ENCODE measurements around the gene HBQ1.
A peak's percentile ranks its signal among the peaks of the same experiment; 100 is the strongest.
"Not testable (repeated sequence)": the region's sequence is repeated elsewhere in the genome, so short reads cannot be mapped to it uniquely, and the experiment has no call there.

Gene HBQ1

DNA sequence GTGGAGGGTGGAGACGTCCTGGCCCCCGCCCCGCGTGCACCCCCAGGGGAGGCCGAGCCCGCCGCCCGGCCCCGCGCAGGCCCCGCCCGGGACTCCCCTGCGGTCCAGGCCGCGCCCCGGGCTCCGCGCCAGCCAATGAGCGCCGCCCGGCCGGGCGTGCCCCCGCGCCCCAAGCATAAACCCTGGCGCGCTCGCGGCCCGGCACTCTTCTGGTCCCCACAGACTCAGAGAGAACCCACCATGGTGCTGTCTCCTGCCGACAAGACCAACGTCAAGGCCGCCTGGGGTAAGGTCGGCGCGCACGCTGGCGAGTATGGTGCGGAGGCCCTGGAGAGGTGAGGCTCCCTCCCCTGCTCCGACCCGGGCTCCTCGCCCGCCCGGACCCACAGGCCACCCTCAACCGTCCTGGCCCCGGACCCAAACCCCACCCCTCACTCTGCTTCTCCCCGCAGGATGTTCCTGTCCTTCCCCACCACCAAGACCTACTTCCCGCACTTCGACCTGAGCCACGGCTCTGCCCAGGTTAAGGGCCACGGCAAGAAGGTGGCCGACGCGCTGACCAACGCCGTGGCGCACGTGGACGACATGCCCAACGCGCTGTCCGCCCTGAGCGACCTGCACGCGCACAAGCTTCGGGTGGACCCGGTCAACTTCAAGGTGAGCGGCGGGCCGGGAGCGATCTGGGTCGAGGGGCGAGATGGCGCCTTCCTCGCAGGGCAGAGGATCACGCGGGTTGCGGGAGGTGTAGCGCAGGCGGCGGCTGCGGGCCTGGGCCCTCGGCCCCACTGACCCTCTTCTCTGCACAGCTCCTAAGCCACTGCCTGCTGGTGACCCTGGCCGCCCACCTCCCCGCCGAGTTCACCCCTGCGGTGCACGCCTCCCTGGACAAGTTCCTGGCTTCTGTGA is 3.5 kb upstream of the HBQ1 start, which contains the start of gene HBA1:
Gene HBA1 (plus strand): TSS at position 204 of the 906 bp plus-strand sequence. CDS start 37 bp downstream, at position 241.
- DNase-seq: not testable (repeated sequence)

DNA sequence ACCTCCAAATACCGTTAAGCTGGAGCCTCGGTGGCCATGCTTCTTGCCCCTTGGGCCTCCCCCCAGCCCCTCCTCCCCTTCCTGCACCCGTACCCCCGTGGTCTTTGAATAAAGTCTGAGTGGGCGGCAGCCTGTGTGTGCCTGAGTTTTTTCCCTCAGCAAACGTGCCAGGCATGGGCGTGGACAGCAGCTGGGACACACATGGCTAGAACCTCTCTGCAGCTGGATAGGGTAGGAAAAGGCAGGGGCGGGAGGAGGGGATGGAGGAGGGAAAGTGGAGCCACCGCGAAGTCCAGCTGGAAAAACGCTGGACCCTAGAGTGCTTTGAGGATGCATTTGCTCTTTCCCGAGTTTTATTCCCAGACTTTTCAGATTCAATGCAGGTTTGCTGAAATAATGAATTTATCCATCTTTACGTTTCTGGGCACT is 2.9 kb upstream of the HBQ1 start:
- DNase-seq: no peak

DNA sequence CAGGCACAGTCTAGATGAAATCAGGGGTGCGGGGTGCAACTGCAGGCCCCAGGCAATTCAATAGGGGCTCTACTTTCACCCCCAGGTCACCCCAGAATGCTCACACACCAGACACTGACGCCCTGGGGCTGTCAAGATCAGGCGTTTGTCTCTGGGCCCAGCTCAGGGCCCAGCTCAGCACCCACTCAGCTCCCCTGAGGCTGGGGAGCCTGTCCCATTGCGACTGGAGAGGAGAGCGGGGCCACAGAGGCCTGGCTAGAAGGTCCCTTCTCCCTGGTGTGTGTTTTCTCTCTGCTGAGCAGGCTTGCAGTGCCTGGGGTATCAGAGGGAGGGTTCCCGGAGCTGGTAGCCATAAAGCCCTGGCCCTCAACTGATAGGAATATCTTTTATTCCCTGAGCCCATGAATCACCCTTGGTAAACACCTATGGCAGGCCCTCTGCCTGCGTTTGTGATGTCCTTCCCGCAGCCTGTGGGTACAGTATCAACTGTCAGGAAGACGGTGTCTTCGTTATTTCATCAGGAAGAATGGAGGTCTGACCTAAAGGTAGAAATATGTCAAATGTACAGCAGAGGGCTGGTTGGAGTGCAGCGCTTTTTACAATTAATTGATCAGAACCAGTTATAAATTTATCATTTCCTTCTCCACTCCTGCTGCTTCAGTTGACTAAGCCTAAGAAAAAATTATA is 2.1 kb upstream of the HBQ1 start:
- DNase-seq: no peak

DNA sequence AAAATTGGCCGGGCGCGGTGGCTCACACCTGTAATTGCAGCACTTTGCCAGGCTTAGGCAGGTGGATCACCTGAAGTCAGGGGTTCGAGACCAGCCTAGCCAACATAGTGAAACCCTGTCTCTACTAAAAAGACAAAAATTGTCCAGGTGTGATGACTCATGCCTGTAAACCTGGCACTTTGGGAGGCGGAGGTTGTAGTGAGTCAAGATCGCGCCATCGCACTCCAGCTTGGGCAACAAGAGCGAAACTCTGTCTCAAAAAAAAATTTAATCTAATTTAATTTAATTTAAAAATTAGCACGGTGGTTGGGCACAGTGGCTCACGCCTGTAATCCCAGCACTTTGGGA is 1.6 kb upstream of the HBQ1 start:
- DNase-seq: no peak

DNA sequence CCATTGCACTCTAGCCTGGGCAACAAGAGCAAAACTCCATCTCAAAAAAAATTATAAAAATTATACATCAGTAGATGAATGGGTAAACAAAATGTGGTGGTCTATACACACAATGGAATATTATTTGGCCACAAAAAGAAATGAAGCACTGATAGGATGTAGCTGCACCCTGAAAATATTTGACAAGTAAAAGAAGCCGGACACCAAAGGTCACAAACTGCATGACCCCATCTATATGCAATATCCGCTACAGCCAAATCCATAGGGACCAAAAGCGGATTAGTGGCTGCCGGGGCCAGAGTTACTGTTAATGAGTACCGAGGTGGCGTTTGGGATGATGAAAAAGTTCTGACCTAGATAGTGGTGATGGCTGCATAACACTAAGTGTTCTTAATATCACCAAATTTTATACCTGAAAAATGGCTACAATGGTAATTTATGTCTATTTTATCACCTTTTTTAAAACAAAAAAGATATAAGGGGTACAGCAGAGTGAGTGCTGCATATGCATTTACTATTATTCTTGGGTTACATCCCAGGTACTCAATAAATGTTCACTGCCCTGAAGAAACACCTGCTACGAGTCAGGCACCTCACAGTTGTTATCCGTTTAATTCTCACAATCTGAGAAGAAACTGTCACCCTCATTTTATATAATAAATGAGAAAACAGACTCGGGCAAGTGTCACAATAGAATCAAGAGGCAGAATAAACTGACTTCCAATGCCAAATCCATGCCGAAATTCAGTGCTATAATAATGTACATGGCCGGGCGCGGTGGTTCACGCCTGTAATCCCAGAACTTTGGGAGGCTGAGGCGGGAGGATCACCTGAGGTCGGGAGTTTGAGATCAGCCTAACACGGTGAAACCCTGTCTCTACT is 807 bp upstream of the HBQ1 start:
- no peak for DNase-seq

DNA sequence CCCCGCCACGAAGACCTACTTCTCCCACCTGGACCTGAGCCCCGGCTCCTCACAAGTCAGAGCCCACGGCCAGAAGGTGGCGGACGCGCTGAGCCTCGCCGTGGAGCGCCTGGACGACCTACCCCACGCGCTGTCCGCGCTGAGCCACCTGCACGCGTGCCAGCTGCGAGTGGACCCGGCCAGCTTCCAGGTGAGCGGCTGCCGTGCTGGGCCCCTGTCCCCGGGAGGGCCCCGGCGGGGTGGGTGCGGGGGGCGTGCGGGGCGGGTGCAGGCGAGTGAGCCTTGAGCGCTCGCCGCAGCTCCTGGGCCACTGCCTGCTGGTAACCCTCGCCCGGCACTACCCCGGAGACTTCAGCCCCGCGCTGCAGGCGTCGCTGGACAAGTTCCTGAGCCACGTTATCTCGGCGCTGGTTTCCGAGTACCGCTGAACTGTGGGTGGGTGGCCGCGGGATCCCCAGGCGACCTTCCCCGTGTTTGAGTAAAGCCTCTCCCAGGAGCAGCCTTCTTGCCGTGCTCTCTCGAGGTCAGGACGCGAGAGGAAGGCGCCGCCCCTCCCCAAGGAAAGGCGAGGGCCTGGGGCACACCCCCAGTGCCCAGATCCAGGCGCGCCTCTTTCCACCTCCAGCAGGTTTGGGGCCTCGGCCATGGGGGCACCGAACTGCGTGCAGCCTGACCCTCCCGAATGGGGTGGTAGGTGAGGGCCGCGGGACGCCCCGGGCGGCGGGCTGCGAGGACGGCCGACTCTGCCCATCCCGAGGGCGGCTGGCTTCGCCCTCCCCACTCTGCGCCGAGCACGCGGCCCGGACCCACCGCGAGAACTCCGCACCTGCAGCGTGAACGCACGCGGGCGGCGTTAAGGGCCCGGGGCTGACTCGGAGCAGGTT is 664 bp downstream of the HBQ1 start:
- peak; percentile 48 for DNase-seq

DNA sequence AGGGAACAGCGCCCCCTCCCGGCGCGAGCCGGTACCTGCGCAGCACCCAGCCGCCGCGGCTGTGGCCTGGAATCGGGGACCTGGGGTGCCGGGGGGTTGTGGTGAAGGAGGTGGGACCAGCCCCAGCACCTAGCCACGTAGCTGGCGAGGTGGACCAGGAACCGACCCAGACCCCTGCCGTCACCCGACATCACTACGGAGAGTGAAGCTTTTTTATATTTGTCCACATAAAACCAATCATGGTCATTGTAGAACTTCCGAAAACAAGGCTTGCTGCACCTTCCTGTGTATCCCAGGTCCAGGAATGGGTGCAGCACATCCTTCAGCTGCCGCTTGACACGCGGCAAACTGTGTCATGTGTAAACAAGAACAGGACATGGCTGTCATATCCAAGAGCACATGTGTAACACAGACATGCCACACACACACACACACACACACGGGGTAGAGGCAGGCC is 1.3 kb downstream of the HBQ1 start:
- DNase-seq: no peak

DNA sequence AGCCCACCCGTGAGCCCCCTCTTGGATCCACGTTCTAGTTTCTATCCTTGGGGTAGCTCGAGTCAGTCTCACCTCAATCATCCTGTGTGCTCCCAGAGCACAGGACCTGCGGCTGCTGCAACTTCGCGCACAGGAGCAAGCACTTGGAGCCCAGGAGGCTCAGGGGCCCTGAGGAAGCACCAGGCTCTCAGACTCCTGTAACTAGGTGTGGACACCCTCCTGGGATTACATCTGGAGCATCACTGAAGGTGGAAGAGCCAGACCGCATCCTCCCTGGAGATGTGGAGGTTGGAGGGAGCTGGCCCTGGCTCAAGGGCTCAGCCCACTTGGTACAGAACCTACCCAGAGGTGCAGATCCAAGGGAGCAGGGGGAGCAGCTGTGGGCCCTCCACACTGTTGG is 2.7 kb downstream of the HBQ1 start:
- no peak for DNase-seq

DNA sequence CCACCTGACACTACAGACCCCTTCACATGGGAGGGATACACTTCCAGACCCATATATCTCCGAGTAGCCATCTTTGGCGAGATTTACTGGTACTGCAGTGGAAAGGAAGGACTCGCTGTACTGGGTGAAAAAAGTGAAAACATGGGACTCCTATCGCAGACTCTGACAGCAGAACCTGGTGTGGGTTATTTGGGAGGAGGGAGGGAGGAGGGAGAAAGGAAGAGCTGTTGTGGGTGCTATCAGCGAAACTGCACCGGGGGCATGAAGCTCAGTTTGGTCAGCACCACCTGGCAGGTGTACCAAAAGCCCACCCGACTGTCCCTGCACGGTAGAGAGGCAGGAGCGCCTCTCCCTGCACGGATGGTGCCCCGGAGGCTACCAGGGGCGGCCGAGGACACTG is 5.0 kb downstream of the HBQ1 start:
- DNase-seq: no peak

DNA sequence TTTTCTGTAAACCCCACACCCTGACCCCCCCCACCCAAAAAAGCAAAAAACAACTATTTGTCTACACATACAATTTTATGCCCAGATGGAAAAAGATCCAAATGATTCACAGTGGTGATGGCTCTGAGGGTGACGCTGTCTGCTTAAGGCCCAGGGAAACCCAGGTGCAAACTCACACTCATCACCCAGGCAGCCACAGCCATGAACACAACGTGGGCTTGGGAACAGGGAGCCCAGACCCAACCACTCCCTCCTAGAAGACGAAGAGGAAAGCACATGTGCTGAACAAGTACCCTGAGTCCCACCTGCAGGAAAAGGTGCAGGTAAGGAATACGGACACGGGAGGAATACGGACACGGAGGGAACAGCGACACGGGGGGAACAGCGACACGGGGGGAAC is 5.4 kb downstream of the HBQ1 start:
- no peak for DNase-seq

DNA sequence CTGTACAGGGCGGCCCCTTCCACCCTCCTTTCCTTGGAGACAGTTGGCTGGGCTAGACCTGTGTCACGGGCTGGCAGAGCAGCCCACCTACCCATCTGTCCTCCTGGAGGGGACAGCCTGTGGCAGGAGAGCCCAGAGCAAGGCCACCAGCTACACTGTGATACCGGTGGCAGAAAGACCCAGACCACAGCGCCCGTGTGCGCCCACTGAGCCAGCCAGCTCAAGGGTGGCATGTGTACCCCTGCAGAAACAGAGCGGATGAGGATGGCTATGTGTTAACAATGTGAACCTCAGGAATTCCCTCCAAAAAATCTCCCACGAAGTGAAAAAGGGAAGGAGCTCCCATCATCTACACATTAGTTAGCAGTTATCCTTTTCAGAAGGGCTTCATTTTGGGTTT is 7.1 kb downstream of the HBQ1 start:
- no peak for DNase-seq

DNA sequence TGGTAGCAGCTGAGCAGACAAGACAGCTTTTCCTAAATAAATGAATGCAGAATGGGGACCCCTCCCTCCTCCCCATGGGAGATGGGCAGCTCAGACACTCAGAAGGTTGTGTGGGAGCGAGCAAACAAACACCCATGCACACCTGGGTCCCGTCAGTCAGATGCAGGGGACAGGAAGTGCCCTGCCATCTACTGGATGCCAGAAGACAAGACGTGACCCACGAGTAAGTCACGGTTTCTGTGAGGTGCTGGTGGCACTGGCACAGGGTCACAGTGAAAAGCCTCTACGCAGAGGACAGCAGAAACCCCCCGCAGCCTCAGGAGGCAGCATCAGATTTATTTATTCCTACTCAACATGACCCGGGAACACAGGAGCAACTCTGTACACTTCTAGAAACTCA is 8.4 kb downstream of the HBQ1 start:
- no peak for DNase-seq

DNA sequence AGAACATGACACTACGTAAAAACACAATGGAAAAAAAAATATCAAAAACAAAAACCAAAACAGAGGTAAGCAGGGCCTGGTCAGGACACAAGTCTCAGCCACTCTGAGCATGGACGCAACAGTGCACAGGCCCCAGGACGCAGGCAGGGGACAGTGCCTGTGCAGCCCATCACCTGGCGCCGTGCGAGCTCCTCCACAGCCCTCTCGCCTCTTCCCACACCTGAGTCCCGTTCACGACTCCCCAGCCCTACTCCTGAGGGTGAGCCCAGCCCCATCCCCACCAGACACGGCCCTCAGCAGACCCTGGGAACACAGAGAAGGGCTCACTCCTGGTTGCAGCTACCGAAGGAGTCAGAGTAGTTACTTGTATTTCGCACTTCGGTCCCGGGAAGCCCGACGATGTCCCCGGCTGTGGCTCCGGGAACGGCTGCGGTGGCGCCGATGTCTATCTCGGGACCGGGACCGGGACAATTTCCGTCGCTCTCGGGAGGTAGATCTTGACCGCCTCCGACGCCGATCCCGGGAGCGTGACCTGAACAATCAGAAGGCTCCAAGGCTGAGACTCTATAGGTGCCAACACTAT is 9.4 kb downstream of the HBQ1 start:
- DNase-seq: no peak

DNA sequence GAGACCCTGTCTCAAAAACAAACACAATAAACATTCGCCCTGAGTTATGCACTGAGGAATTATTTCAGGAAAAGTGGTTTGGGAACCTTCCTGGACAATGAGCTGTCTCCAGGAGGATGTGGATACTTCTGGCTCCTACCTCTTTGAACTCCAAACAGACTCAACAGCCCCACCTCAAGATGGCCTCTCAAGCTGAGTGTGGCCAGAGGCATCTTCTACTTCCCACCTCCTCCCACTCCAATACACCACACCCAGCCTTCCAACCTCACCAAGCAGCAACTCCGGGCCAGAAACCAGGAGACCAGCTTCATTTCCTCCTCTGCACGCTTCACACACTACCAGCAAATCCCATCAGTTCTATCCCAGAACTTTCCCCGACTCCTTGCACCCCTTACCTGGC is 11.6 kb downstream of the HBQ1 start:
- DNase-seq: no peak

DNA sequence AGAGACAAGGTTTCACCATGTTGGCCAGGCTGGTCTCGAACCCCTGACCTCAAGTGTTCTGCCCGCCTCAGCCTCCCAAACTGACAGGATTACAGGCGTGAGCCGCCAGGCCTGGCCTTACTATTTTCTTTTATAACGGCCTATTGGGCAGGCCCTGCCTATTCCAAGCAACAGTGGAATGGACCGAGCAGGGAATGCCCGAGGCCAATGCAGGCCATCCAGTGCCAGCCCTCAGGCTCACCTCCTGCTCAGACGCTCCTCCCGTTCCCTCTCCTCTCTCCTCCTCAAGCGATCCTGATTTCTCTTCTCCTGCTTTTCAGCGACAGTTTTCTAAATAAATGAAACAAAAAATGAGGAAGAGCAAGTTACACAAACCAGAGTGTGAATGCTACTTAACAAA is 12.4 kb downstream of the HBQ1 start:
- no peak for DNase-seq

DNA sequence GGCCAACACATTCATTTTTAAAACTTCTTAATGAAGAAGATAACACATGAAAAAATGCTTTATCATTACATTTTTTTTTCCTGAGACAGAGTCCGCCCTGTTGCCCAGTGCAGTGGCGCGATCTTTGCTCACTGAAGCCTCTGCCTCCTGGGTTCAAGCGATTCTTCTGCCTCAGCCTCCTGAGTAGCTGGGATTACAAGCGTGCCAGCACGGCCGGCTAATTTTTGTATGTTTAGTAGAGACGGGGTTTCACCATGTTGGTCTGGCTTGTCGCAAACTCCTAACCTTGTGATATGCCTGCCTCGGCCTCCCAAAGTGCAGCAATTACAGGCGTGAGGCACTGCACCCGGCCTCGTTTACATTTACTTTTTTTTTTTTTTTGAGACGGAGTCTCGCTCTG is 13.2 kb downstream of the HBQ1 start:
- DNase-seq: no peak

DNA sequence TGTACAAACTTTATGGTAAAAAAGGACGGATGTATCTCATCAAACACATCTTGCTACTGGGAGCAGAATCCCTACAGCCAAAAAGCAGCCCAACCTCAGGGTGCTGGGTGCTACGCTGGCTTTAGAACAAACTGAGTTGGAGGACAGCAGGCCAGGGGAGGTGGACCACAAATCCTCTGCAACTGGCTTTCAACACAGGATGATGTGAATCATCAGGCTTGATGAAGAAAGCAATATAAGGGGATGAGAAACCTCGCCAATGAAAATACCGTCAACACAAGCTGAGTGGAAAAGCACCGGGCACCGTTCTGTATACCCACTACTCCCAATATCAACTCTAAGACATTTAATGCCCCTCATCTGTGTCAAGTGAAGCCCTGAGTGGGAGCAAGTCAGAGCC is 14.3 kb downstream of the HBQ1 start:
- DNase-seq: no peak

DNA sequence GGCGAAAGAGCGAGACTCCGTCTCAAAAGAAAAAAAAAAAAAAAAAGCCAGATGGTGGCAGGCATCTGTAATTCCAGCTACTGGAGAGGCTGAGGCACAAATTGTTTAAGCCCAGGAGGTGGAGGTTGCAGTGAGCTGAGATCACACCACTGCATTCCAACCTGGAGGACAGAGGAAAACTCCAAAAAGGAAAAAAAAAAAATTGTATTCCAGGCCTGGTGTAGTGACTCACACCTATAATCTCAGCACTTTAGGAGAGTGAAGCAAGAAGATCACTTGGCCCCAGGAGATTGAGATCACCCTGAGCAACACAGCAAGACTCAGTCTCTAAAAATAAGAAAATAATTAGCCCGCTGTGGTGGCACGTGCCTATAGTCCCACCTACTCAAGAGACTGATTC is 20.1 kb downstream of the HBQ1 start:
- peak; percentile 16 for DNase-seq

DNA sequence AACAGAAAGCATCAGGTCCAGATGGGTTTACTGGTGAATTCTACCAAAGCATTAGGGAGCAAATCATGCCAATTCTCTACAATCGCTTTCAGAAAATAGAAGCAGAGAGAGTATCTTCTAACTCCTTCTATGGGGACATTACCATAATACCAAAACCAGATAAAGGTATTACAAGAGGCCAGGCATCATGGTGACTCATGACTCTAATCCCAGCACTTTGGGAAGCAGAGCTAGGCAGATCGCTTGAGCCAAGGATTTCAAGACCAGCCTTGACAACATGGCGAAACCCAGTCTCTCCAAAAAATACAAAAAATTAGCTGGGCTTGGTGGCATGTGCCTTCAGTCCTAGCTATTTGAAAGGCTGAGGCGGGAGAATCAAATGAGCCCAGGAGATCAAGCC is 23.0 kb downstream of the HBQ1 start:
- DNase-seq: no peak

DNA sequence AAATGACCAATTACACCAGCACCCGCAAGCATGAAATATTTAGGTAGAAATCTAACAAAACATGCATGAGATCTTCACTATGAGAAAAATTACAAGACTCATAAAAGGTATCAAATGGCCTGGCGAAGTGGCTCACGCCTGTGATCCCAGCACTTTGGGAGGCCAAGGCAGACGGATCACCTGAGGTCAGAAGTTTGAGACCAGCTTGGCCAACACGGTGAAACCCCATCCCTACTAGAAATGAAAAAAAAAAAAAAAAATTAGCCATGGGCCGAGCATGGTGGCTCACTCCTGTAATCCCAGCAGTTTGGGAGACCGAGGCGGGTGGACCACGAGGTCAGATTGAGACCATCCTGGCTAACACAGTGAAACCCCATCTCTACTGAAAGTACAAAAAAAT is 23.8 kb downstream of the HBQ1 start:
- not testable (repeated sequence) for DNase-seq

DNA sequence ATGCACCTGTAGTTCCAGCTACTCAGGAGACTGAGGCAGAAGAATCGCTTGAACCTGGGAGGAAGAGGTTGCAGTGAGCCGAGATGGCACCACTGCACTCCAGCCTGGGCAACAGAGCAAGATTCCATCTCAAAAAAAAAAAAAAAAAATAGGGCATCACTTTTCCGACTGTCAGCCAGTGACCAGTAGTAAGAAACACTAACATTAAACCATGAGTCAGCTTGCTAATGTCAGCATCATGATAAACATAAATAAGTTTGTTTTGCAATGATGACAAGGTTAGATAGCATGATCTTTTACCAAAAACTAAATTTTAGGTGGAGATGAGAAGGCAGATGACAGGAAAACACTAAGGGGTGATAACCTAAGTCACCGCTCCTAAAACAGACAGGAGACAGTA is 29.1 kb downstream of the HBQ1 start:
- DNase-seq: not testable (repeated sequence)
